Stimulated activated CD4-positive, alpha-beta T cell treated with anti-CD3 and anti-CD28 coated beads, TNF-alpha, amount 100 ng/mL, for 4 hours (primary cell): ENCODE results near the gene RPS6KA2.

ENCODE experiments used
- DNase-seq, 3 experiments: peaks; one replicate each; pipeline ENCODE4 v3.0.0-alpha.2; 2020; ENCODE audit warnings: low read depth in 3 of 3

Gene RPS6KA2

DNA sequence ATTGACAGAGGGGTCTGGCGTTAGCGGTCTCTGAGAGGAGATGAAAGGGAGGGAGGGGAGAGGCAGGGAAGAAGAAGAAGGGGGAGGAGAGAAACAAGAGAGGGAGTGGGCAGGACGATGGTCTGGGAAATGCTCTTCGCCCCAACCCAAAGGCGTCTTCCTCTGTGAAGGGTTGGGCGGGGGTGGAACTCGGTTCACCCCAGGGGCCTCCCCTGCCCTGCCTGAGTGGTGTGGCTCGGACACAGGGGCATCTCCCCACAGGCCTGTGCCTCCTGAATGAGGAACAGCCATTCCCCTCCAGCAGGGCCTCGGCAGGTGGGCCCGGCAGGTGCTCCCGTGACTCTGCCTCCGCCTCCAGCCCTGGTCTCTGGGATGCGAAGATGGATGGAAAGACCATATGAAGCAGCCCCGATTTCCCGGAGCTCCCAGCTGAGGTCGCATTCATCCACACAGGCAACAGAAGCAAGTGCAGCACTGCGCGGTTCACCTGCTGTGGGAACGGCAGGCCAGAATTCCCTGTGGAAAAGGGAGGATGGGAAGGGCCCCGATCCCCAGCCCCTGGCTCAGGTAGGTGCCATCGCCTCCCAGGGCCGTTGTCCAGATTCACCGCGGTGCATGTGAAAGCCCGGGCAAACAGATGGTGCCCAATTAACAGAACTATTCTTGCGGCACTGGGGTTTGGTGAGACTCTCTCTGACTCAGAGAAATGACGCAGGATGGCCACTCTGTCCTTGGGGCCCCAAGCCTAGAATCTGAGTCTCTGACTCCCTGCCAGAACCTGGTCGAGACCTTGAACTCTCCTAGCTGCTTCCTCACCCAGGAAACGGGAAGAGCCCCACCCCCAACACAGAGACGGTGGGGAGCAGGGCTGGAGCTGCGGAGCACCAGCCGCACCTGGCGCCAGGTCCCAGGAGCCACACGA is 29.4 kb upstream of the RPS6KA2 start:
- no peak for DNase-seq

- no peak for DNase-seq
These were observed 28.7 kb upstream of the RPS6KA2 start for GRCh38 chr6:166655713-166656229.

- no peak for DNase-seq
These were observed 28.2 kb upstream of the RPS6KA2 start for GRCh38 chr6:166655251-166655650.

DNA sequence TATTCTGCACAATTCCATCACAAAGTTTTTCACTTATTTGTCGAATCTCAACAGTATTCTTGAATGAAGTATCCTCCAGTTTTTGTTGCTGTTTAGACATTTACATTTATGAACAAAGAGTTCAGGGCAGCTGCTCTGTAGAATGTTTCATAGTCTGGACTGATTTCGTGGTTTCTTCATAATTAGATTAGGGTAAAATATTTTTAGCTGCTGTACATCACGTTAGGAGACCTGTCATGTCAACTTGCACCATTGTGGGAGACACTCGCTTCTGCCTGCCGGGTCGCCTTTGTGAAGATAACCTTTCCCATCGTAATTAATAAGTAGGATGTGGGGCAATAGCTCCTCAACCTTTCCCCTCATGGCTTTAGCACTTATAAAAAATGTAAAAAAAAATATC is 27.5 kb upstream of the RPS6KA2 start:
- DNase-seq, result no peak

DNA sequence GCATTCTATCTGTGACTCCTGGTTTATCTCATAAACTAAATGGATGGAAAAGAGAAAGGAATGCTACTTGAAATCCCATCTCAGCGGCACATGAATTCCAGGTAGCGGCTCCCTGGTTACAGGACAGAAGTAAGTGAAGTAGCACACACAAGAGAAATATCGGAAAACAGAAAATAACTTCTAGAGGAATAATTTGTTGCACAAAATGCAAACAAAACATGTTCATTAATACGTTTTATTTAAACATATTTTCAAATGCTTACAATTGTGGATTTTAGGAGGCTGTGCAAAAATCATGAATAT is 26.5 kb upstream of the RPS6KA2 start:
- no peak for DNase-seq

- DNase-seq, result no peak
These were observed 24.1 kb upstream of the RPS6KA2 start for GRCh38 chr6:166650824-166651807.

DNA sequence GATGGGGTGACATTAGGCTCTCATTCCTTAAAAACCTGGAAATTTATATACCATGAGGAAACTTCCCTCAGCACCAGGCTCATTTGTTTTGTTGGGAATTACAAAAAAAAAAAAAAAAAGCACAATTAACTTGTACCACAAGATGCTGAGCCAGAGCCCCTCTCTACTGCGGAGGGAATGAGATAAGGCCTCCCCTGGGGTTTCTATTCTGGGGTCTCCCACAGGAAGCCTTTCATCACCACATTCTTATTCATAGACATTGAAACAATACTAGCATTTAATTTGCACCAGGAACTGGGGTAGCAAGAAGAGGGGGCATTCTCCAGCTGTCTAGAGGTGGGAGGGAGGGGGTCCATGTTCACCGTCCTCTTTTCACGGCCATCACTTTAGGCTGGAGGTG is 23.0 kb upstream of the RPS6KA2 start:
- no peak for DNase-seq

DNA sequence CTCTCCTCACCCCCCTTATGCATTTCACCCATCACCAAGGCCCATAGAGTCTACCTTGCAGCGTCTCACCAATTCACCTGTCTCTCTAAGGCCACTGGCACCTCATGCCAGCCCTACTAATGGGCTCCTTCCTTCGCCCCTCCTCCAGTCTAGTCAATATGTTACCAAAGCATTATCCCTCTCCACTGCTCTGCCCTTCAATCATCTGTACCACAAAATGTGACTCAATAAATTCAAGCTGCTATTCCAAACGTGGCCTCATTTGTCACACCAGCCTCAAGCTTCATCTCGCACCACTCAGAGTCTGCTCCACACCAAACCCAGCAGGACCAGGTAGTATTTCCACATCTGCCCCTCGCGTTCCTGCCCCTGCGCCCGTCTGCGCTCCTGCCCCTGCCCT is 21.8 kb upstream of the RPS6KA2 start:
- DNase-seq, result no peak

GRCh38 chr6:166647896-166648295 is 20.8 kb upstream of the RPS6KA2 start:
- DNase-seq, result no peak

DNA sequence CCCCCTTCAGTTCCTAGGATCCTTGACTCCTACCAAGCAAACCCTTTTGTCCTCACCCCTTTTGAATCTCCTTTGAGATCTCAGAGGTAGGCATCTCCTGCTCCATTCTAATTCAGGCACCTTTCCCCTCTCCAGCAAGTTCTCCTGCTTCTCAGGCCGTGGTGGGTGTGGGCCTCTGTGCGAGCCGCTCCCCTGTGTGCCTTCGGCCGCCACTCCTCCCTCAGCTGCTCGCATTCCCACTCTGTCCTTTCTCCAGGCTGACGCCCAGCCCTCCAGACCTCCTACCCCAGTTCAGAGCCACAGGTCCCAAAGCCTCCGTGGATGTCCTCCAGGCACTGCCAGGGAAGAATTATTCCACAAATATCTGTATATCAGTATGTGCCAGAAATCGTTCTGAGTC is 19.7 kb upstream of the RPS6KA2 start:
- no peak for DNase-seq

- no peak for DNase-seq
These were observed 18.8 kb upstream of the RPS6KA2 start for GRCh38 chr6:166645896-166646295.

DNA sequence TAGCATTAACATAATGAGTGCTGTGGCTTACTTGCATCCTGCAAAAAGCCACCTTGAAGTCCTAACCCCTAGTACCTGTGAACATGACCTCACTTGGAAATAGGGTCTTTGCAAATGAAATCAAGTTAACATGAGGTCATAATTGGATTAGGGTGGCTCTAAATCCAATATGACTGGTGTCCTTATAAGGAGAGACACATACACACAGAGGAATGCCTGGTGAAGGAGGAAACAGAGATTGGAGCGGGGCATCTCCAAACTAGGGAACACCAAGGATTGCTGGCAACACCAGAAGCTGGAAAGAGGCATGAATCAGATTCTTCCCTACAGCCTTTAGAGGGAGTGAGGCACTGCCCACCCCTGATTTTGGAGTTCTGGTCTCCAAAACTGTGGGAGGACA is 17.6 kb upstream of the RPS6KA2 start:
- DNase-seq, result no peak

DNA sequence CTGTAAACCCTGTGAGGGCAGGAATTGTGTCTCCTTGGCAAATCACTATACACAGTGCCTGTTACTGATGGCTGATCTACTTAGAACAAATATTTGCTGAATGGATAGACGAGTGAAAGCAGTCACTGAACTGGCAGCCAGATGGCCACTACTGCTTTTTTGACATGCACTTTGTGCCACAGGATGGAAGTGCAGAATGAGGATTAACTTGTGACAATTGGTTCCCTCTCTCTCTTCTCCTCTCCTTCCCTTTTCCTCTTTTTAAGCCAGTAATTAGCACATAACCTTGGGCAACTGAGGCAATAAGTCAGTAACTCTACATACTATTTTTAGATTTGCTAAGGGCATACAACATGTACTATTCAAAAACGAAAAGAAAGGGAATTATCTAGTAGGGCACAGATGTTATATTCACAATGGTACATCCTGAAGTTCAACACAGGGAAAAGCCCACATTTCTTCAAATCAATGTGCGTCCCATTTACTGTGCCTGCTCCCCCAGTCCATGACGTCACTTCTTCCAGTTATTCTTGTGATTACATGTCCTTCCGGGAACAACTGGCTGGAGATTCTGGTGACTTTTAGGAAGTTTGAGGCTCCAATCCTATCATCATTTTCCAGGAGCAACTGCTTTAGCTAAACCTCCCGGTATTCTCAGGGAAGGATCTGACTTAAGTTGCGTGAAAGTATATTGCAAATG is 17.0 kb upstream of the RPS6KA2 start:
- DNase-seq, result no peak

- DNase-seq, result no peak
These were observed 15.6 kb upstream of the RPS6KA2 start for GRCh38 chr6:166642646-166643045.

DNA sequence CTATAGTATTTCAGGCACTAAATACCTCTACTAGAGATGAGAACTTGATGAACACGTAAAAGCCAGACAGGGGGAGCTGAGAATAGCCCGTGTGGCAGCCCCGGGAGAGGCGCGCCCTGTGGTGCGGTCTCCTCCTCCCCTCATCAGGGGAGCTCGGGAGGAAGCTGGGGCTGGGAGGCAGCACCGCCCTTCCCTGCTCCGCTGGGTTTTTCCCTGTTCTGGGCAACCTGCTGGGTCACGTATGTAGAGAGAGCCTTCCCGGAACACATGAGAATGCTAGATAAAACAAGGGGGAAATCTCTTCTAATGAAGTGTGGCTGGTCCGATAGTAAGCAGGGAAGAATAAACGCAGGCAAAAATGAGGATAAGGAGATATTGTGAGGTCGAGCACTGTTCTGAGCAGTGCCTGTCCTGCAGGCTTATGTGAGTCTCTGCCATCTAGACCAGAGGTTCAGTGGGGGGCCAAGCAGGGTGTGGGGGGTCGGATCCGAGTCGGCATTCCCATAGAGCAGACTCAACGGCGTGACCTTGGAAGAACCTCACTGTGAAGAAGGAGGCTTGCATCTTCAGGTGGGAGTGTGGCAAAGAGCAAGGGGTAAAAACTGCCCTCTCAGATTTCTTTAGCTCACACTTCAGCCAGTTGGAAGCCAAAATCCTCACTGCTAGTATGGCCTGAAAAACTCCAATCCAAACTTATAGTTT is 13.4 kb upstream of the RPS6KA2 start:
- no peak for DNase-seq

- DNase-seq, result no peak
These were observed 12.9 kb upstream of the RPS6KA2 start for GRCh38 chr6:166639921-166640320.

DNA sequence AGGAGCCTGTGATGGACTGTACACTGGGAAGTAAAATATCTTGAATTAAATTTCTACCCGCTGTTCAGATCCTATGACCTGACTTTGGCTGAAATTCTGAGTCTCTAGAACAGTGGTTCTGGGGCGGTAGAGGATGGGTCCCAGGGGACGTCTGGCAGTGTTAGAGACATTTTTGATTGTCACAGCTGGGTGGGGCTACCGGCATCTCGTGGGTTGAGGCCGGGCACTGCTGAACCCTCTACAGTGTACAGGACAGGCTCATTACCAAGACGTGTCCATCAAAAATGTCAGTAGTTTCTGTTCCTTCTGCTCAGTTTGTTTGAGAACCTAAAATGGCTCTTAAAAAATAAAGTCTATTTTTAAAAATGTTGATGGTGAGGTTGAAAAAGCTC is 11.5 kb upstream of the RPS6KA2 start:
- no peak for DNase-seq

GRCh38 chr6:166637812-166638572 is 10.9 kb upstream of the RPS6KA2 start:
- no peak for DNase-seq

DNA sequence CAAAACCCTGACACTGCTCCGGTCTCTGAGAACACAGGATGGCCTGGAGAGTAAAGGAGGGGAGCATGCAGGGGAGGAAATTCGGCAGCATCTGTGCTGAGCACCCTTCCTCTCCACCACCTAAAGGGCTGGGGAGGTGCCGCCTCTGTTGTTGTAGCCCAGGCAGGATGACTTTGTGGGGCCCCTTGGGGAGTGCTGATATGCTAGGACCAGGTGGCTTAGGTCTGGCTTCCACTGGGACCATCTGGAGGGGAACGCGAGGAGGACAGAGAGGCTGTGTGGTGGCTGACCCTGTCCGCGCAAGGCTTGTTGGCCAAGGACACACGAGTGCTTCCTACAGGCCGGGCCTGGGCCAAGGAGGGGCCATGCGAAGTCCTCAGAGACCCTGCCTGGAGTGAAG is 9.9 kb upstream of the RPS6KA2 start:
- DNase-seq, result no peak

DNA sequence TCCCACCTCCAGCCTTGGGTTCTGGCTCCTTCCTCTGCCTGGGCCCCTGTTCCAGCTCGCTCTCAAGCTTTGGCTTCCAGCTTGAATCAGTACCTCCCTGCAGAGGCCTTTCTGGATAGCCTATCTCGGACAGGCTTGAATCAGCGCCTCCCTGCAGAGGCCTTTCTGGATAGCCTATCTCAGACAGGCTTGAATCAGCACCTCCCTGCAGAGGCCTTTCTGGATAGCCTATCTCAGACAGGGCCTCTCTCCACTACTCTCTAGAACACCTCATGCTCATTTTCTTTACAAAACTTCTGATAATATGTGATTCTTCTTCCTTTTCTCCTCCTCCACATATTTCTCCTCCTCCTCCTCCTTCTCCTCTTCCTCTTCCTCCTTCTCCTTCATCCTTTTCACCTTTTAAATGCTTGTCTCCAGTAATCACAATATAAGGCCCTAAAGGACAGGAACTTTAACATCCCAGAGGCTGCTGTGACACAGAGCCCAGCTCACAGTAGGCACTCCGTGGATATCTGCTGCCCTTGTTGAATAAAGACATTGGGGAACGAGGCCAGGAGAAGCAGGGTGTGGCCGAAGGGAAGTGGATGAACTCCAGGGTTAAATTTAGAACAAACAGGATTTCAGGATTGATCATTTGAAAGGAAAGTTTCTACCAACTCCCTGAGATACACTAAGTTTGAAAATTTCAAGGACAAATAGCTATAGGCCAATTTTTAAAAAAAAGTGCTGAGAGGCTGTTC is 9.3 kb upstream of the RPS6KA2 start:
- no peak for DNase-seq
